ENCODE results near the gene PAN2. TPM values are rescaled to one million over a fixed set of nuclear protein-coding genes. Genes with fewer than 3 reads are reported as not detected.

The PAN2 gene
- total RNA-seq, 5 donors from 2014 or later (not counting 1 experiment from before 2014, with no cell fraction given) = 126 to 187 (median 164) TPM

- H3K27ac Mint-ChIP-seq = no peak overlapping the region
- Histone ChIP-seq H3K36me3 (ENCODE audit: control insufficient read depth in 2 of 2, extremely low read depth in 1 of 2, insufficient read depth in 1 of 2, low read length in 1 of 2) (peaks cover 2 to 42% of the 10 kb centered on the region in 2 donors), H3K9me3 (no peaks in the 10 kb centered on the region), H3K27me3 (replicated peaks in 1 of 2; ENCODE audit: control insufficient read depth in 2 of 2, extremely low read depth in 1 of 2, insufficient read depth in 2 of 2, low read length in 1 of 2) (no peaks in the 10 kb centered on the region), H3K4me1 (ENCODE audit: control insufficient read depth in 1 of 2, extremely low read depth in 1 of 2, insufficient read depth in 2 of 2, low read length in 2 of 2) (peaks cover 0 to 5% of the 10 kb centered on the region in 2 experiments), H3K27ac (ENCODE audit: low read length) (no peak overlapping the region), H3K4me3 (ENCODE audit: control insufficient read depth in 1 of 2, extremely low read depth in 1 of 2, low read length in 1 of 2) (no peak overlapping the region)
- peaks cover 15% of the 10 kb centered on the region for H3K36me3 Mint-ChIP-seq
- no peaks in the 10 kb centered on the region for H3K27me3 Mint-ChIP-seq
- no CpG with 5 or more reads among the region's 7 CpGs for WGBS (ENCODE audit: insufficient coverage)
- no peak for ATAC-seq (replicated peaks in 1 of 4)
- CTCF ChIA-PET = interaction anchor here (0.5 to 0.9 kb wide), 2 partner anchors 25 to 45 kb away, joined by 3 to 12 read pairs; no protein-coding TSS in a partner anchor
- peaks cover under 1 to 2% (median under 1%) of the 10 kb centered on the region in 3 donors for H3K4me1 Mint-ChIP-seq
- POLR2A ChIA-PET = no interaction called here
- no peak for DNase-seq
- no peaks in the 10 kb centered on the region for H3K9me3 Mint-ChIP-seq
- no peak overlapping the region for H3K4me3 Mint-ChIP-seq
These were observed 26.4 kb downstream of the PAN2 start for GRCh38 chr12:56307221-56307965.

DNA sequence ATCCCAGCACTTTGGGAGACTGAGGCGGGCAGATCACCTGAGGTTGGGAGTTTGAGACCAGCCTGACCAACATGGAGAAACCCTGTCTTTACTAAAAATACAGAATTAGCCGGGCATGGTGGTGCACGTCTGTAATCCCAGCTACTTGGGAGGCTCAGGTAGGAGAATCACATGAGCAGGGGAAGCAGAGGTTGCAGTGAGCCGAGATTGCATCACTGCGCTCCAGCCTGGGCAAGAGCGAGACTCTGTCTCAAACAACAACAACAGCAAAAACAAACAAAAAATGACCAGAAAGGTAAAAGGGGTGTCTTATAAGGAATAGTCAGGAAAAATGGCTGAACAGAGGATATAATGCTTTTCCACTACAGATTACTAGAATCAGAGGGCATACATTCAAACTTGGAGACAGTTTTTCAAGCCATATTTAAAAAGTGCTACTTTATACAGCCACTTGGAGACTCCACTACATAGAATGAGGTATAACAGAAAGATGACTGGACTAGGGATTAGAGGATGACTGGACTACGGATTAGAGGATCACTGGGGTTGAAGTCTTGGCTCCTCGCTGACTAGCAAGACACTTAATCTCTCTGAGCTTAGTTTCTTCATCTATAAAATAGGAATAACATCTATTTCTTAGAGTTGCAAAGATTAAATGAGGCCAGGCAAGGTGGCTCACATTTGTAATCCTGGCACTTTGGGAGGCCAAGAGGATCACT, 28.8 kb downstream of the PAN2 start:
- CTCF ChIA-PET = interaction anchor here in 1 of 2 donors (0.7 kb wide), 1 partner anchor 11 kb away, joined by 3 read pairs; the partner anchor contains the start of gene CNPY2
- Mint-ChIP-seq H3K27ac (peak overlapping the region in 1 of 2 donors; percentile 82), H3K4me3 (no peak overlapping the region), H3K4me1 (peaks cover 21 to 23% (median 22%) of the 10 kb centered on the region in 3 donors), H3K36me3 (peaks cover 13% of the 10 kb centered on the region), H3K9me3 (no peaks in the 10 kb centered on the region), H3K27me3 (no peaks in the 10 kb centered on the region)
- POLR2A ChIA-PET = no interaction called here
- no peaks in the 10 kb centered on the region for H3K9me3 ChIP-seq
- no peak overlapping the region for H3K4me3 ChIP-seq (ENCODE audit: control insufficient read depth in 1 of 2, extremely low read depth in 1 of 2, low read length in 1 of 2)
- no peak overlapping the region for H3K27ac ChIP-seq (ENCODE audit: low read length)
- peaks cover 0 to 28% of the 10 kb centered on the region in 2 donors for H3K36me3 ChIP-seq (ENCODE audit: control insufficient read depth in 2 of 2, extremely low read depth in 1 of 2, insufficient read depth in 1 of 2, low read length in 1 of 2)
- peaks cover 3 to 23% of the 10 kb centered on the region in 2 experiments for H3K4me1 ChIP-seq (ENCODE audit: control insufficient read depth in 1 of 2, extremely low read depth in 1 of 2, insufficient read depth in 2 of 2, low read length in 2 of 2)
- no peaks in the 10 kb centered on the region for H3K27me3 ChIP-seq (replicated peaks in 1 of 2; ENCODE audit: control insufficient read depth in 2 of 2, extremely low read depth in 1 of 2, insufficient read depth in 2 of 2, low read length in 1 of 2)
- DNase-seq (no peak), ATAC-seq (replicated peaks in 1 of 4) (no peak)
- 100% methylated on average over 2 of the region's 8 CpGs for WGBS (ENCODE audit: insufficient coverage)

DNA sequence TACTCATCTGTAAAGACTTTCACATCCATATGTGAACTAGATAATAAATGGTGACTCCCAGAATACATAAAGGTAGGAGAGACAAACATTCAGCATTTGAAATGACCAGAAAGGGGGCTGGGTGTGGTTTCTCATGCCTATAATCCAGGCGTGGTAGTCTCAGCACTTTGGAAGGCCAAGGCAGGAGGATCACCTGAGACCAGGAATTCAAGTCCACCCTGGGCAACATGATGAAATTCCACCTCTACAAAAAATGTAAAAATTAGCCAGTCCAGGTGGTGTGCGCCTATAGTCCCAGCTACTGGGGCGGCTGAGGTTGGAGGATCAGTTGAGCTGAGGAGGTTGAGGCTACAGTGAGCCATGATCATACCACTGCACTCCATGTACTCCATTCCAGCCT, 29.5 kb downstream of the PAN2 start:
- Histone ChIP-seq H3K4me1 (ENCODE audit: control insufficient read depth in 1 of 2, extremely low read depth in 1 of 2, insufficient read depth in 2 of 2, low read length in 2 of 2) (peaks cover 4 to 29% of the 10 kb centered on the region in 2 experiments), H3K9me3 (no peaks in the 10 kb centered on the region), H3K4me3 (ENCODE audit: control insufficient read depth in 1 of 2, extremely low read depth in 1 of 2, low read length in 1 of 2) (no peak overlapping the region), H3K36me3 (ENCODE audit: control insufficient read depth in 2 of 2, extremely low read depth in 1 of 2, insufficient read depth in 1 of 2, low read length in 1 of 2) (peaks cover 0 to 24% of the 10 kb centered on the region in 2 donors), H3K27me3 (replicated peaks in 1 of 2; ENCODE audit: control insufficient read depth in 2 of 2, extremely low read depth in 1 of 2, insufficient read depth in 2 of 2, low read length in 1 of 2) (no peaks in the 10 kb centered on the region), H3K27ac (ENCODE audit: low read length) (no peak overlapping the region)
- Mint-ChIP-seq H3K27me3 (no peaks in the 10 kb centered on the region), H3K9me3 (no peaks in the 10 kb centered on the region), H3K4me3 (no peak overlapping the region), H3K4me1 (peaks cover 26 to 28% (median 26%) of the 10 kb centered on the region in 3 donors), H3K27ac (no peak overlapping the region), H3K36me3 (peaks cover 10% of the 10 kb centered on the region)
- CTCF ChIA-PET = interaction anchor here in 1 of 2 donors (0.6 kb wide), 1 partner anchor 200 kb away, joined by 5 read pairs; no protein-coding TSS in a partner anchor
- no peak for DNase-seq
- 100% methylated on average over 2 of the region's 3 CpGs for WGBS (ENCODE audit: insufficient coverage)
- no peak for ATAC-seq (replicated peaks in 1 of 4)
- POLR2A ChIA-PET = no interaction called here

DNA sequence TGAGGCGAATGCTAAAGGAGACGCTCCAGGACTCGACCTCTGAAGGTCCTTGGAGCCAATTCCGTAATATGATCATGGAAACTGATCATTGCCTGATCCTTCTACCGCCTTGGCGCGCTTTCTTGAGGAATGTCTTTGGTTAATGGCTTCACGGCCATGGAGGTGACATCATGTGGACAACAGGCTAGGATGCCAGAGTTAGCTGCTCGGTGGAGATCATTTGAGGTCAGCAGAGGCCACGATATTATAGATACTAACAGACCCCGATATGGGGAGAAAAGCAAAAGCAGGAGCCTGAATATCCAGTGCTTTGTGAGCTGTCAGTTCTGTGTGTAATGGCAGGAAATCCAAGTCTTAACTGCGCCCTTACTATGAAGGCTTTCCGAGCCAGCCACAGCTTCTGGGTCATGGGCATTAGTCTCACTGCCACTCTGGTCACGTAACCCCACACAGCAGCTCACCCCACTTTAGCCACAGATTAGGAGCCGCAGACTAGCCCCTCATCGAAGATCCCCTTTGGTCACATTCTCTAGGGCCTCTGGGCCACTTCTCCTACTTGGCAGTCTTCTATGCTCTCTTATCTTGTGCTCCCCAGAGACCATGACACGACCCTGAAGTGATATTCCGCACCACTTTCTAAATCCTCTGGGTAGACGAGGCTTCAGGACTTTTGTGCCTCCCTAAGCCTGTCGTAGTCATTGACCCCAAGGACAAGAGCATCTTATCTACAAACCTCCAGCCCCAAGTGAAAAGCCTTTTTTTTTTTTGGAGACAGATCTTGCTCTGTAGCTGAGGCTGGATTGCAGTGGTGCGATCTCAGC, 32.9 kb downstream of the PAN2 start:
- ATAC-seq (replicated peaks in 1 of 4) (no peak), DNase-seq (peak in 2 of 35 experiments; percentile 2 to 16)
- POLR2A ChIA-PET = interaction anchor here in 1 of 2 donors (0.5 kb wide), 1 partner anchor 59 kb away, joined by 5 read pairs; the partner anchor contains the start of gene STAT2
- no peaks in the 10 kb centered on the region for H3K9me3 Mint-ChIP-seq
- no peaks in the 10 kb centered on the region for H3K27me3 Mint-ChIP-seq
- Histone ChIP-seq H3K9me3 (no peaks in the 10 kb centered on the region), H3K4me1 (ENCODE audit: control insufficient read depth in 1 of 2, extremely low read depth in 1 of 2, insufficient read depth in 2 of 2, low read length in 2 of 2) (peaks cover 17 to 57% of the 10 kb centered on the region in 2 experiments), H3K4me3 (ENCODE audit: control insufficient read depth in 1 of 2, extremely low read depth in 1 of 2, low read length in 1 of 2) (peak overlapping the region; percentile 25 to 83), H3K27me3 (replicated peaks in 1 of 2; ENCODE audit: control insufficient read depth in 2 of 2, extremely low read depth in 1 of 2, insufficient read depth in 2 of 2, low read length in 1 of 2) (no peaks in the 10 kb centered on the region), H3K36me3 (ENCODE audit: control insufficient read depth in 2 of 2, extremely low read depth in 1 of 2, insufficient read depth in 1 of 2, low read length in 1 of 2) (peaks cover 3 to 11% of the 10 kb centered on the region in 2 donors), H3K27ac (ENCODE audit: low read length) (peak overlapping the region; percentile 98)
- peaks cover 21% of the 10 kb centered on the region for H3K36me3 Mint-ChIP-seq
- CTCF ChIA-PET = interaction anchor here (0.5 to 1.7 kb wide), 9 partner anchors 16 to 787 kb away, joined by 3 to 5 read pairs (median 4); partner anchors contain the start of genes ANKRD52 (in 1 of the 2), COQ10A (in 1 of the 2) and SMARCC2 (in 1 of the 2)
- peaks cover 56 to 61% (median 59%) of the 10 kb centered on the region in 3 donors for H3K4me1 Mint-ChIP-seq
- 62% methylated on average over 18 of the region's 21 CpGs for WGBS (ENCODE audit: insufficient coverage)
- peak overlapping the region; percentile 92 to 94 for H3K27ac Mint-ChIP-seq
- H3K4me3 Mint-ChIP-seq = peak overlapping the region; percentile 91 to 94 (median 92)

- WGBS (ENCODE audit: insufficient coverage) = 0% methylated on average over 48 of the region's 63 CpGs
- Mint-ChIP-seq H3K4me1 (peaks cover 59 to 61% (median 59%) of the 10 kb centered on the region in 3 donors), H3K27ac (peak within 1 kb of the TSS; percentile 92 to 94), H3K36me3 (peaks cover 19% of the 10 kb centered on the region), H3K4me3 (peak within 1 kb of the TSS; percentile 91 to 94 (median 92)), H3K9me3 (no peaks in the 10 kb centered on the region), H3K27me3 (no peaks in the 10 kb centered on the region)
- Histone ChIP-seq H3K4me3 (ENCODE audit: control insufficient read depth in 1 of 2, extremely low read depth in 1 of 2, low read length in 1 of 2) (peak within 1 kb of the TSS; percentile 78 to 83), H3K27ac (ENCODE audit: low read length) (peak within 1 kb of the TSS; percentile 98), H3K4me1 (ENCODE audit: control insufficient read depth in 1 of 2, extremely low read depth in 1 of 2, insufficient read depth in 2 of 2, low read length in 2 of 2) (peaks cover 17 to 57% of the 10 kb centered on the region in 2 experiments), H3K27me3 (replicated peaks in 1 of 2; ENCODE audit: control insufficient read depth in 2 of 2, extremely low read depth in 1 of 2, insufficient read depth in 2 of 2, low read length in 1 of 2) (no peaks in the 10 kb centered on the region), H3K9me3 (no peaks in the 10 kb centered on the region), H3K36me3 (ENCODE audit: control insufficient read depth in 2 of 2, extremely low read depth in 1 of 2, insufficient read depth in 1 of 2, low read length in 1 of 2) (peaks cover 3% of the 10 kb centered on the region in 2 donors)
- POLR2A ChIA-PET = interaction anchor here in 1 of 2 donors (1.0 kb wide), 1 partner anchor 60 kb away, joined by 6 read pairs; the partner anchor contains the start of gene STAT2
- CTCF ChIA-PET = interaction anchor here (1.0 to 1.7 kb wide), 6 partner anchors 25 to 164 kb away, joined by 3 to 4 read pairs (median 4); partner anchors contain the start of genes ANKRD52 (in 1 of the 2), COQ10A (in 1 of the 2) and RNF41 (in 1 of the 2)
- peak; percentile 94 to 96 (median 94) for ATAC-seq (replicated peaks in 1 of 4)
- DNase-seq = peak; percentile 94 to 100 (median 99)
These were observed 33.8 kb downstream of the PAN2 start, which contains the start of gene CS for GRCh38 chr12:56299853-56300643. Gene CS, minus strand, starts transcription at chr12:56300330. Its CDS starts 129 bp downstream, at chr12:56300201.

Measured in T-cell (primary cell).